ENCODE data around the gene DOP1A. TPM values are rescaled to one million over a fixed set of nuclear protein-coding genes. Genes with fewer than 3 reads are reported as not detected.

DOP1A gene
- total RNA-seq, 1 experiment from 2014 or later = 5.5 TPM

GRCh38 chr6:83062225-83062624 lies 5.2 kb upstream of the DOP1A start:
- Histone ChIP-seq H3K9me2 (replicated peaks; ENCODE audit: low read length) (no peaks in the 10 kb centered on the region), H3K27ac (ENCODE audit: low read length) (no peak overlapping the region), H3F3A (ENCODE audit: low read length, unreplicated experiment) (no peaks in the 10 kb centered on the region), H3K4me3 (ENCODE audit: low read length) (no peak overlapping the region), H3K4me2 (ENCODE audit: low read length) (no peak overlapping the region), H3K79me2 (ENCODE audit: low read length) (peaks cover 34% of the 10 kb centered on the region), H4K20me1 (ENCODE audit: low read length) (no peaks in the 10 kb centered on the region), H2AFZ (ENCODE audit: low read length) (no peak overlapping the region), H3K27me3 (ENCODE audit: low read length) (no peaks in the 10 kb centered on the region), H3K9ac (ENCODE audit: low read length) (no peak overlapping the region), H3K9me3 (ENCODE audit: low read length) (no peaks in the 10 kb centered on the region), H3K4me1 (ENCODE audit: insufficient read depth, low read length) (peaks cover 10% of the 10 kb centered on the region; the same call in 1 of the 2 replicates), H3K36me3 (ENCODE audit: low read depth, low read length) (no peaks in the 10 kb centered on the region)
- no peak for DNase-seq
- BruUV-seq (replicated peaks) = no TSS peak
- intact Hi-C loops (cut with micrococcal nuclease) = no loop called here
- CTCF ChIA-PET = no interaction called here
- no peak for TF ChIP-seq CTCF (conservative IDR thresholded peaks at IDR 0.05; ENCODE audit: low read depth, low read length)
- POLR2A ChIA-PET (ENCODE audit: unreplicated experiment) = no interaction called here
- ATAC-seq = no peak

GRCh38 chr6:83065511-83066192 lies 1.8 kb upstream of the DOP1A start, which contains the start of gene UBE3D:
TSS of gene UBE3D (minus strand) at chr6:83065841. CDS start at chr6:83065718, 123 bp downstream.
- Histone ChIP-seq H3K36me3 (ENCODE audit: low read depth, low read length) (no peaks in the 10 kb centered on the region), H3F3A (ENCODE audit: low read length, unreplicated experiment) (no peaks in the 10 kb centered on the region), H3K4me2 (ENCODE audit: low read length) (peak within 1 kb of the TSS; percentile 87), H3K79me2 (ENCODE audit: low read length) (peaks cover 60% of the 10 kb centered on the region), H3K27ac (ENCODE audit: low read length) (no peak within 1 kb of the TSS; the same call in 1 of the 2 replicates), H3K4me3 (ENCODE audit: low read length) (peak within 1 kb of the TSS; percentile 93), H3K9me2 (replicated peaks; ENCODE audit: low read length) (no peaks in the 10 kb centered on the region), H2AFZ (ENCODE audit: low read length) (peak within 1 kb of the TSS; percentile 98), H3K27me3 (ENCODE audit: low read length) (no peaks in the 10 kb centered on the region), H3K9ac (ENCODE audit: low read length) (peak within 1 kb of the TSS; percentile 88), H3K4me1 (ENCODE audit: insufficient read depth, low read length) (peaks cover 19% of the 10 kb centered on the region; the same call in 1 of the 2 replicates), H4K20me1 (ENCODE audit: low read length) (no peaks in the 10 kb centered on the region), H3K9me3 (ENCODE audit: low read length) (no peaks in the 10 kb centered on the region)
- intact Hi-C loops (cut with micrococcal nuclease) = loop anchor here (2.0 to 5.0 kb wide), 4 partner anchors 127 to 818 kb away; partner anchors contain the start of genes IBTK, PGM3 and RWDD2A
- ChIA-PET POLR2A (ENCODE audit: unreplicated experiment) (no interaction called here), CTCF (interaction anchor here (0.6 to 2.9 kb wide), 7 partner anchors 150 to 871 kb away, joined by 3 to 25 read pairs (median 5); no protein-coding TSS in a partner anchor)
- peak; percentile 63 for ATAC-seq
- BruUV-seq (replicated peaks) = no TSS peak
- peak; percentile 74 for DNase-seq
- peak; percentile 76 for TF ChIP-seq CTCF (conservative IDR thresholded peaks at IDR 0.05; ENCODE audit: low read depth, low read length)
- no peak for TF ChIP-seq EZH2phosphoT487 (IDR thresholded peaks at IDR 0.05; ENCODE audit: borderline replicate concordance, low read length)

- POLR2A ChIA-PET (ENCODE audit: unreplicated experiment) = interaction anchor here (0.5 to 0.7 kb wide), 2 partner anchors 32 to 450 kb away, joined by 3 to 4 read pairs; no protein-coding TSS in a partner anchor
- TSS peak; percentile 55 for BruUV-seq (replicated peaks)
- no peak for DNase-seq
- Histone ChIP-seq H3K4me2 (ENCODE audit: low read length) (peak overlapping the region; percentile 91), H3F3A (ENCODE audit: low read length, unreplicated experiment) (no peaks in the 10 kb centered on the region), H3K79me2 (ENCODE audit: low read length) (peaks cover 54% of the 10 kb centered on the region), H3K4me1 (ENCODE audit: insufficient read depth, low read length) (peaks cover 18% of the 10 kb centered on the region; the same call in 1 of the 2 replicates), H3K36me3 (ENCODE audit: low read depth, low read length) (no peaks in the 10 kb centered on the region), H4K20me1 (ENCODE audit: low read length) (no peaks in the 10 kb centered on the region), H3K9me2 (replicated peaks; ENCODE audit: low read length) (no peaks in the 10 kb centered on the region), H3K4me3 (ENCODE audit: low read length) (peak overlapping the region; percentile 90), H3K27ac (ENCODE audit: low read length) (no peak overlapping the region), H2AFZ (ENCODE audit: low read length) (peak overlapping the region; percentile 91), H3K9me3 (ENCODE audit: low read length) (no peaks in the 10 kb centered on the region), H3K9ac (ENCODE audit: low read length) (peak overlapping the region; percentile 72), H3K27me3 (ENCODE audit: low read length) (no peaks in the 10 kb centered on the region)
- ATAC-seq = no peak
- CTCF ChIA-PET = no interaction called here
- TF ChIP-seq EZH2phosphoT487 (IDR thresholded peaks at IDR 0.05; ENCODE audit: borderline replicate concordance, low read length) (no peak), EZH2 (IDR thresholded peaks at IDR 0.05; ENCODE audit: low read length, unreplicated experiment) (no peak)
- intact Hi-C loops (cut with micrococcal nuclease) = loop anchor here (5.0 kb wide), 3 partner anchors 124 to 821 kb away; partner anchors contain the start of genes IBTK, PGM3 and RWDD2A
Measured at GRCh38 chr6:83068616-83069015, 1.1 kb downstream of the DOP1A start.

All from PC-3 (cell line).